ENCODE data around the gene LARP4B.

The LARP4B gene

GRCh38 chr10:821322-821721, 110.2 kb downstream of the LARP4B start:
- no peak for DNase-seq

- DNase-seq, result no peak
These were observed 111.7 kb downstream of the LARP4B start for GRCh38 chr10:819816-820215.

GRCh38 chr10:819326-819725, 112.2 kb downstream of the LARP4B start:
- DNase-seq, result no peak

GRCh38 chr10:818526-819220, 112.8 kb downstream of the LARP4B start:
- no peak for DNase-seq

GRCh38 chr10:818010-818409, 113.5 kb downstream of the LARP4B start:
- DNase-seq, result no peak

- DNase-seq, result no peak
These were observed 114.1 kb downstream of the LARP4B start for GRCh38 chr10:817371-817770.

GRCh38 chr10:816958-817357, 114.5 kb downstream of the LARP4B start:
- DNase-seq, result no peak

- no peak for DNase-seq
These were observed 115.4 kb downstream of the LARP4B start for GRCh38 chr10:816091-816477.

- DNase-seq, result no peak
These were observed 116.0 kb downstream of the LARP4B start for GRCh38 chr10:815338-816090.

GRCh38 chr10:814536-815302, 116.8 kb downstream of the LARP4B start:
- DNase-seq, result no peak

- DNase-seq, result no peak
These were observed 118.2 kb downstream of the LARP4B start for GRCh38 chr10:813286-813685.

GRCh38 chr10:812787-813186, 118.7 kb downstream of the LARP4B start:
- DNase-seq, result no peak

GRCh38 chr10:811379-812175, 119.9 kb downstream of the LARP4B start:
- no peak for DNase-seq

- no peak for DNase-seq
These were observed 121.1 kb downstream of the LARP4B start for GRCh38 chr10:810351-810846.

GRCh38 chr10:809671-810350, 121.7 kb downstream of the LARP4B start:
- DNase-seq, result no peak

GRCh38 chr10:807958-808353, 123.5 kb downstream of the LARP4B start:
- no peak for DNase-seq

- no peak for DNase-seq
These were observed 124.1 kb downstream of the LARP4B start for GRCh38 chr10:807163-807957.

GRCh38 chr10:806451-807162, 124.9 kb downstream of the LARP4B start:
- no peak for DNase-seq

- DNase-seq, result no peak
These were observed 125.7 kb downstream of the LARP4B start for GRCh38 chr10:805620-806305.

Data from NCI-H526 treated with DMSO at 0.1 percent for 48 hours (cell line).